ENCODE data around the gene IQCB1.
"Not testable (repeated sequence)": the region's sequence is repeated elsewhere in the genome, so short reads cannot be mapped to it uniquely, and the experiment has no call there.

Gene IQCB1

GRCh38 chr3:121747976-121748375 lies 86.9 kb downstream of the IQCB1 start:
- DNase-seq (ENCODE audit: low spot score), result no peak

GRCh38 chr3:121743106-121743505 lies 91.8 kb downstream of the IQCB1 start:
- not testable (repeated sequence) for DNase-seq (ENCODE audit: low spot score)

GRCh38 chr3:121740896-121741295 lies 94.0 kb downstream of the IQCB1 start:
- DNase-seq (ENCODE audit: low spot score), result no peak

- DNase-seq (ENCODE audit: low spot score), result no peak
These were observed 95.0 kb downstream of the IQCB1 start for GRCh38 chr3:121739902-121740301.

- no peak for DNase-seq (ENCODE audit: low spot score)
These were observed 97.2 kb downstream of the IQCB1 start for GRCh38 chr3:121737644-121738043.

DNA sequence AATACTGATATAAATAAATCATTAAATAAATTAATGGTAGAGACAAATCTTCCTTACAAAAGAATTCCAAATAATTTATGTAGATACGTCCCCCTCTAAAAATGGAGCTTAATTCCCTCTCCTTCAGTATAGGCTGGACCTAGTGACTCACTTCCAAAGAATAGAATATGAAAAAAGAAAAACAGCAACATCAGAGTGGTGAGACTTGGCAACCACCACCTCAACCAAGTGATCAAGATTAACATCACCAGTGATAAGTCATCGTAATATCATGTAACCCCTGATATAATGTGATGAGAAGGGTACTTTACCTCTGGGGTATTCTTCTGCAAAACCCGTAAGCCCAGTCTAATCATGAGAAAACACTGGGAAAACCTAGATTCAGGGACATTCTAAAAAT lies 98.7 kb downstream of the IQCB1 start:
- DNase-seq (ENCODE audit: low spot score), result no peak

- DNase-seq (ENCODE audit: low spot score), result no peak
These were observed 99.7 kb downstream of the IQCB1 start for GRCh38 chr3:121735047-121735696.

GRCh38 chr3:121730940-121731687 lies 103.7 kb downstream of the IQCB1 start:
- DNase-seq (ENCODE audit: low spot score), result no peak

DNA sequence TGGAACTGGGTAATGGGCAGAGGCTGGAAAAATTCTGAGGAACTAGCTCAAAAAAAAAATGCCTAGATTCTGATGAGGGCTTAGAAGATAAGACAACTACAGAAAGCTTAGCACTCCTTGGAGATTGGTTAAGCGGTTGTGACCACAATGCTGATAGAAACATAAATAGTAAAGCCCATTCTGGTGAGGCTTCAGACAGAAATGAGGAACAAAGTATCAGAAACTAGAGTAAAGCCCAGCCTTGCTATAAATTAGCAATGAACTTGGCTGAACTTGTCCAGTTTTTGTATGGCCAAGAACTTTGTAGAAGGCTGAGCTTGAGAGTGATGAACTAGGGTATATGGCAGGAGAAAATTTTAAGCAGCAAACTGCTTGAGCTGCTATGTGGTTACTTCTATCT lies 110.7 kb downstream of the IQCB1 start:
- DNase-seq (ENCODE audit: low spot score), result no peak

- no peak for DNase-seq (ENCODE audit: low spot score)
These were observed 111.4 kb downstream of the IQCB1 start for GRCh38 chr3:121723485-121723884.

DNA sequence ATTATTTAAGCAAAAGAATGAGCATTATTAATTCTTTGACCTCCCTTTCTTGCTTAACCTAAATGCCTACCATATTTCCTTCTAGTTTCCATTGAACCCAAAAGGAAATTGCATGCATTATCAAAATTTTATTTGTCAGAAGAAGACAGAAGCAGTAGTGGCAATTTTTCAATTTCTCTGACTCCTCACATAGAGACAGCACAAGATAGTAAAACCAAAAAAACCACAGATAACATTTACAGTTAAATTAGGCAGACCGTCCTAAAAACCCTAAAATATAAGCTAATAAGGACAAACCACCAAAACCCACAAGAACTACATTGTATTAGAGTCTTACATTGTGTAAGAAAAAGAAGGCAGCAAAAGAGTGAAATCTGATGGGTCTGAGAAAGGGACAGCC lies 112.4 kb downstream of the IQCB1 start:
- no peak for DNase-seq (ENCODE audit: low spot score)

GRCh38 chr3:121720163-121720562 lies 114.7 kb downstream of the IQCB1 start:
- no peak for DNase-seq (ENCODE audit: low spot score)
